Measurements from ENCODE around the gene PPP5C. TPM values are rescaled to one million over a fixed set of nuclear protein-coding genes. Genes with fewer than 3 reads are reported as not detected.
A peak's percentile ranks its signal among the peaks of the same experiment; 100 is the strongest.

The PPP5C gene
- total RNA-seq, 2 donors from 2014 or later = 73.6 to 118 TPM

DNA sequence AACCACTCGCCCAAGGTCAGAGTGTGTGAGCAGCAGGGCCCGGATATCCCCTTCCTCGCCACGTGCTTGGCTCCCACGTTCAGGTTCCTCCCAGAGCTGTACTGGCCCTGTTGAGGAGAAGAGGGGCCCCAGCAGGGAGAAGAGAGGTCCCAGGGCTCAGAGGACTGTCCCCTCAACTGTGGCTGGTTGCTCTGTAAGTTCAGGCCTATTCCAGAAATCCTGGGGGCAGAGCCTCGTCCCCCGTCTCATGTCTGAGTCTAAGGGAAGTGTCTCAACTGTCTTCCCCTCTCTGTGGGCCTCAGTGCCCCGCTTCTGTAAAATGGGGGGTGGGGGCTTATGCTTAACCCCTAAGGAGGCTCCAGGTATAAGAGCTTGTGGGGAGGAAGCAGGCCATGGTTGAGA is 3.9 kb downstream of the PPP5C start:
- H3K9me3 Mint-ChIP-seq = peaks cover 0 to 6% of the 10 kb centered on the region in 2 donors
- DNase-seq (ENCODE audit: low spot score in 2 of 2) (peak in 1 of 2 donors; percentile 31), ATAC-seq (peak in 1 of 2 donors; percentile 15)
- H3K36me3 Mint-ChIP-seq = peaks cover 14 to 27% of the 10 kb centered on the region in 2 donors
- peak overlapping the region; percentile 95 to 96 for H3K27ac Mint-ChIP-seq

DNA sequence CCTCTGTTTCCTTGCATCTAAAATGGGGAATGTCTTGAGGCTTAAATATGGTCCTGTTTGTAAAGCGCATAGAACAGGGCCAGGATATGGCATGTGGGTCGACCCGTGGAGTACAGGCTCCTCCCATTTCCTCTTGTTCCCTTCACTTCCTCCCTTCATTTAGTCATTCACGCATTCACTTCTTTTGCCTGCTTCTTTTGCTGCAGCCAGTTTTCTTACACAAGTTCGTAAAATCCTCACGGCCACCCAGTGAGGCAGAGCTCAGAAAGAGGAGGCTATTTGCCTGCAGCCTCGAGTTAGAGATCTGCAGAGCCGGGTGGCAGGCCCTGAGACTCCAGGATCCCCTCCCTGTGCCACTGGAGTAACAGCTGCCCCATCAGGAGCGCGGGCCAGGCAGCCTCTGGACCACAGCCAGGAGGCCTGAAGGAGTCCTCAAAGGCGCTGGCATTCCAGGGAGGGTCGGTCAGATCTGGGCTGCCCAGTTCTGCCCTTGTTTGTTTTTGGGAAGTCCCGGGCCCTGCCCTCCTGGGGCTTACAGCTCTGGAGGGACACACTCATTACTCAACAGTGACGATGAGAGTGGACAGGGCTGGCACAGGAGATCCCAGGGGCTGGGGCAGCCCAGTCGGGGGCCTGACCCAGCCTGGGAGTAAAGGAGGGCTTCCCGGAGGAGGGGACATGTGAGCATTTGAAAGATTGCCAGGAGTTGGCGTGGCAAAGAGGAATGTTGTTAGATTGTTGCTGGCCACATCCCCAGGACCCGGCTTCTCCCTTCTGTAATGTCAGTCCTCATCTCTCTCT is 4.6 kb downstream of the PPP5C start:
- Mint-ChIP-seq H3K36me3 (peaks cover 14 to 29% of the 10 kb centered on the region in 2 donors), H3K27ac (peak overlapping the region; percentile 94 to 96), H3K9me3 (peaks cover 0 to 6% of the 10 kb centered on the region in 2 donors)
- ATAC-seq = peak in 1 of 2 donors; percentile 15
- no peak for DNase-seq (ENCODE audit: low spot score in 2 of 2)

DNA sequence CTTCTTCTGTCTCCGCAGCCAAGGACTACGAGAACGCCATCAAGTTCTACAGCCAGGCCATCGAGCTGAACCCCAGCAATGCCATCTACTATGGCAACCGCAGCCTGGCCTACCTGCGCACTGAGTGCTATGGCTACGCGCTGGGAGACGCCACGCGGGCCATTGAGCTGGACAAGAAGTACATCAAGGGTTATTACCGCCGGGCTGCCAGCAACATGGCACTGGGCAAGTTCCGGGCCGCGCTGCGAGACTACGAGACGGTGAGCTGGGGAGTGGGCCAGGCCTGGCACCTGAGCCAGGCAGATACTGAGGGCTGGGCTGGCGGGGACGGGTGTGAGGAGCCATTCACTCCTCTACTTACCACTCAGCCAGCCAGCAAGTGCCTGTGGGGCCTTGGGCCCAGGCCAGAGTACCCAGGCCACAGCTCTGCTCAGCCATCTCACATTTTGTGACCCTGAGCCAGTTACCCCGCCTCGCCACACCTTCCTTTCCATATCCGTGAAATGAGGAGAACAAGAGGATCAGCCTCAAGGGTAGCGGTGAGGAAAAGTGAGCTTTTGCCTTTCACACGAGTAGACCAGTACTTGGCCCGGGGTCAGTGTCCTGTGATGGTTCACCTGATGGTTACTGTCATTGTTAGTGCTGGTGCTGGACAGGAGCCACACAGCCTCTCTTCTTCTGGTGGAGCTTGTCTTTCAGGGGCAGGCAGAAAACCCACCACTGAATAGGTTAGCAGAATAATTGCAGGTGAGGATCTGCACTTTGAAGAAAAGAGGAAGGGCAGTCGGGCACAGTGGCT is 7.0 kb downstream of the PPP5C start:
- peaks cover 6 to 20% of the 10 kb centered on the region in 2 donors for H3K36me3 Mint-ChIP-seq

DNA sequence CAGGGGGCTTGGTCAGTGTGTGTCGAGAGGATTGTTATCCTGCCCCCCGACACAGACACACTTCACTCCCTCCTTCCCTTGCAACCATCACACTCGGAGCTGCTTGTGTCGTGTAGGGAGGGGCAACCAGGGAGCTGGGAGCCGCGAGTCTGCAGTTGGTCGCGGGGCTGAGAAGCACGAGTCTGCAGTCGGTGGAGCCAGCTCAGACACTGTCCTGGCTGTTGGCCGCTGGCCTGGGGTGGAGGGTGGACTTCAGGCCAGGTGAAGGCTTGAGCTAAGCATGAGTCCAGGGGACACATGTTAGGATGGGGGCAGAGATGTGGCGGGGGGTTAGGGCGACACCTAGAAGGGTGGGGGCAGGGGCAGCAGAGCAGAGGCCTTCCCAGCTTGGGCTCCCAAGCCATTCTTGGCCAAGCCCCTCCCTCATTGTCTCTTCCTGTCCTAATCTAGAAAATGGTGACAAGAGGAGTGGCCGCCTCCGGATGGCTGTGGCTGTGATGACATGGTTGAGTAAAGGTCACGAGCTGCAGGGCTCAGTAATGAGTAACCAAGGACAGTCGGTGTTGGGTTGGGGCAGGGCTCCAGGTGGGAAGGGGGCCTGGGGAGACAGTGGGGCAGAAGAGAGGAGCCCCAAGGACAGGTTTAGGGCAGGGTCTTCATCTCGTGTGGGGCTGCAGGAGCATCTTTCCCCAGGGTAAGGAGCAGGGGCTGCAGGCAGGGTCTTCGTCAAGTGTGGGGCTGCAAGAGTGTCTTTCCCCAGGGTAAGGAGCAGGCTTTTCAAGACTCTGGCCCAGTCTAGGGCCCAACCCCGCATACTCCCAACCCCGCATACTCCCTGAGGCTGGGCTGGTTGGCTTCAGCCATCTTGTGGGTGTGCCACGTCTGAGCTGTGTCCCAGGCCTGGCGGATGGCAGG is 8.6 kb downstream of the PPP5C start:
- ATAC-seq = peak; percentile 52 to 84
- Mint-ChIP-seq H3K27ac (peak overlapping the region; percentile 45 to 75), H3K9me3 (no peaks in the 10 kb centered on the region), H3K36me3 (peaks cover 6 to 14% of the 10 kb centered on the region in 2 donors)
- no peak for DNase-seq (ENCODE audit: low spot score in 2 of 2)

More for the DNA sequence above, 7.0 kb downstream of the PPP5C start:
- ATAC-seq (no peak), DNase-seq (ENCODE audit: low spot score in 2 of 2) (no peak)
- H3K9me3 Mint-ChIP-seq = no peaks in the 10 kb centered on the region
- peak overlapping the region in 1 of 2 donors; percentile 75 for H3K27ac Mint-ChIP-seq

DNA sequence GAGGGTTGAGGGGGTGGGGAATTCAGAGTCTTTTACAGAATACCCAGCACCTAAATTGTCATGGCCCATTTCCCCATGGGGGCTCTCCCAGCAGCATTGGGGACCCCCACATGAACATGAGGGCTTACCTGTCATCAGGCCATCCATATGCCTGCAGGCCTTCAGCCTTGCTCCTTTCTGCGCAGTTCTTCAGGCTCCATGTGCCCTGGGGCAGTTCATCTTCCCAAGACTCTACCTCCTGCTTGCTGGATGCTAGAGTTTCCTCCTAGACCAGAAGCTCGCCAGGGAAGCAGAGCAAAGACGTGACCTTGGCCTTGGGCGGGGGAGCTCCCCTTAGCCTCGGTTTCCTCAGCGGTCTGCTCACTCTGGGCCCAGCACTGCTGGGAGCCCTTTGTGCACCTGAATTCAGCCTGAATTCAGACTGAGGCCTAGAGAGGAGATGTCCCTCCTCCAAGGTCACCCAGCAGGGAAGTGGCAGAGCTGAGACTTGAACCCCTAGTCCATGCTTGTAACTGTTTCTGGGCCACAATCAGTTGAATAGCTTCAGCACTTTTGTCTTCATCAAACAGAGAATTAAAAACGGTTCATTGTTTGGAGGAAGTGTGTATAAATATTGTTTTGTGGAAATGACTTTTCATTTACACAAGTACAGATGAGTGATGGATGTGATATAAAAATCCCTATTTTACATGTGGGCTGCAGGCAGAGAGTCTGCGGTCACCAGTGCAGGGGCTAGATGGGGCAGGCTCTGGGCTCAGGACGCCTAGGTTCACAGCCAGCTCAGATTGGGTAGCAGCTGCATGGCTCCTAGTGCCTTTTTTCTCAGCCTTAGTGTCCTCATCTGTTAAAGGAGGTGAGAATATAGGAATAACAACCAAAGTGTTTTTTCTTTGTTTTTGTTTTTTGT is 9.5 kb downstream of the PPP5C start:
- Mint-ChIP-seq H3K27ac (peak overlapping the region in 1 of 2 donors; percentile 75), H3K9me3 (no peaks in the 10 kb centered on the region), H3K36me3 (peaks cover 6 to 14% of the 10 kb centered on the region in 2 donors)
- ATAC-seq (no peak), DNase-seq (ENCODE audit: low spot score in 2 of 2) (peak in 1 of 2 donors; percentile 16)

DNA sequence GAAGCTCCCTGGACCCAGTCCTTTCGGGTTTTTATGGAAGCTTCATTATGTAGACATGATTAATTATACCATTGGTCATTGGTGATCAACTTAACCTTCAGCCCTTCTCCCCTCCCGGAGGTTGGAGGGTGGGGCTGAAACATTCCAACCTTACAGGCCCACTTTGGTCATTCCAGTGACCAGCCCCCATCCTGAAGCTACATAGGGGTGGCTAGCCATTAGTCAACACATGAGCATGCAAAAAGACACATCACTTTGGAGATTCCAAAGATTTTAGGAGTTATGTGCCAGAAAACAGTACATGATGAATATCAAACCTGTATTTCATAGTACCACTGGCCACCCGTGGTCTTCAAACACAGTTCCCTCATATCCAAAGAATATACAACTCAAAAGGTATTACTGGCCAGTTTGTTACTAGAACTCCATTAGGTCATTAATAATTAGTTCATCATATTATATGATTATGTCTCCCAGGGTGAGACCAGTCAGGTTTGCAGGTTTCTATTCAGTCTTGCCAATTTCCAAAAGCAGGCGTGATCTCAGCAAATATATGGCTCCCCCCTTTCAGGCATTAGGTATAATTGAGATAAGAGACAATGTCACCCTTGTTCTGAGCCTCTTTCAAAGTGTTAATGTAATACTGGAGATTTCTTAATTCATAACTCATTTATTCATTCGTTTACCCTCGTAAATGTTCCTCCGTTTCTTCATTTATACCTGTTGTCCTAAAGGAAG is 11.1 kb downstream of the PPP5C start:
- DNase-seq (ENCODE audit: low spot score in 2 of 2) = peak in 1 of 2 donors; percentile 1
- no peak for ATAC-seq
- peaks cover 6 to 14% of the 10 kb centered on the region in 2 donors for H3K36me3 Mint-ChIP-seq
- H3K27ac Mint-ChIP-seq = no peak overlapping the region
- H3K9me3 Mint-ChIP-seq = no peaks in the 10 kb centered on the region

DNA sequence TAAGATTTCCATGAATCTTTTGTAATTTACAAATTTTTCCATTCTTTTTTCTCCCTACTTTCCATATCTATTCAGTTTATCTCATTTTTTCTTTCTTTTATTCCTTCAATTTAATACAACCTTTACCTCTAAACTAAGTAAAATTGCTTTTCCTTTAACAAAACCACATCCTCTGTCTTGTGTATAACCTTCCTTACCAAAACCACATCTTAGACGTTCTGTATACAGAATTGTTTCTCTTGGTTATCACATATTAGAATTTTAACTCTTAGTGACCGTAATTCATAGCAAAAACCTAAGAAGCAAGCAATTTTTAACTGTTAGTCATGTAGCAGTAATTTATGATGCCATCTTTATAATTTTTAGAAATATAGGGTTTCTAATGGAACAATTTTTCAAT is 15.0 kb downstream of the PPP5C start:
- Mint-ChIP-seq H3K36me3 (peaks cover 5 to 12% of the 10 kb centered on the region in 2 donors), H3K27ac (no peak overlapping the region), H3K9me3 (no peaks in the 10 kb centered on the region)
- DNase-seq (ENCODE audit: low spot score in 2 of 2) = no peak
- ATAC-seq = no peak

DNA sequence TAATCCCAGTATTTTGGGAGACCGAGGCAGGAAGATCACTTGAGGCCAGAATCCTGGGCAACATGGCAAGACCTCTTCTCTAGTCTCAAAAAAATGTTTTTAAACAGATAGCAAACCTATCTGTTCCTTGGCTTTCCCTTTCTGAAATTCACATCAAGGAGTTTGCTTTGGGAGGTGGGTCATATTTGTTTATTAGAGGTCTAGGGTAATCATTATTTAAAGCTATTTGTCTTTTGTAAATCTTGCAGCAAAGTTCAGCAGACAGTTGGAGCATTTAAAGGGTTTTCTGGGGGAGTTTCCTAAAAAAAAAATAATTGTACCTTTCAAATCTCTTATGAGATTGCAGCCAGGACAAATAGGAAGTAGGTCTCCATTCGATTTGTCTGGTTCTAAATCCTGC is 17.5 kb downstream of the PPP5C start:
- H3K27ac Mint-ChIP-seq = no peak overlapping the region
- peaks cover 5 to 7% of the 10 kb centered on the region in 2 donors for H3K36me3 Mint-ChIP-seq
- no peak for DNase-seq (ENCODE audit: low spot score in 2 of 2)

DNA sequence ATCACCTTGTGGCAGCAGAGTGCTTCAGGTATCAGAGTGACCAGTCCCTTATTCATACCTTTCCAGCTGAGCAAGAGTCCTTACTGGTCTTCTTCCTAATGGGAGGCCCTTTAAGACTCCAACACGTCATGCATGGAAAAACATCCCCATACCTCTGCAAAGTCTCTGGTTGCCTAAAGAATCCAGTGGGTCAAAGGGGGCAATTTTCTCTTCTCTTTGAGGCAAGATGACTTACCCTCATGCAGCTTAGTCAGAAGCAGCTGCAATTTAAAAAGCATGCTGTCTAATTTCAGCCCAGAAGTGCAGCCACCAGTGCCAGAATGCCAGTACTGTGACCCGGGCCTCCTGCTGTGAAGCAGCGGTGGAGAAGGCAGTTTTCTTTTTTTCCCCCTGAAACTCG is 18.7 kb downstream of the PPP5C start:
- H3K27ac Mint-ChIP-seq = peak overlapping the region in 1 of 2 donors; percentile 44
- H3K9me3 Mint-ChIP-seq = no peaks in the 10 kb centered on the region
- ATAC-seq (no peak), DNase-seq (ENCODE audit: low spot score in 2 of 2) (peak in 1 of 2 donors; percentile 37)
- peaks cover 5 to 7% of the 10 kb centered on the region in 2 donors for H3K36me3 Mint-ChIP-seq

More for the DNA sequence above, 17.5 kb downstream of the PPP5C start:
- no peak for ATAC-seq
- no peaks in the 10 kb centered on the region for H3K9me3 Mint-ChIP-seq

DNA sequence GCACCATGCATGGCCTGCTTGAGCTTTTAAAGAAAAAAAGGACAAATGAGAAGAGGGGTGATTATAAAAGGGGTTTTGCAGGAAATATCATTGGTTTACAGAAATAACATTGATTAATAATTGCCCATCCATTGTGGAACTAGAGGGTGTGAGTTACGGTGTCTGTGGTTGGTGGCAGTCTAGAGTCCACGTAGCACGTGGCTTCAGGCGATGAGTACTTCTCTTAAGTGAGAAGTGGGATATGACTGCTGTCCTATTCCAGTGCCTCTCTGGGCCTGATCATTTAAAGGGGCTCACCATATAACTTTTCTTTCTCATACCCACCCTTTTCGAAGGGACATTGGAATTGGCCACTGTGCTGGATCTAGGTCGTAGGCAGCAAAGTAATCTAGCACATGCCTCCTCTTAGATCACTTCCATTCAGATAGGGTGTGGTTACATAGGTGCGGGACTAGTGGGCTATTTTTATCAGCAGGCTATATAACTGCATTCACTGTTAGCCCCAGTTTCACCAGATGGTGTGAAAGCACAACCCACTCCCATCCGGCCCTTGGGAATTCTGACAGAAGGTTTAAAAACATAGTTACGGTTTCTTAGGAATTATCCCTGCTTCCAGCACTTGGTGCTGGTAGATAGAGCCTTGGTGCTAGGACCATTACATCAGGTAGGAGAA is 19.9 kb downstream of the PPP5C start:
- Mint-ChIP-seq H3K36me3 (peaks cover 5 to 7% of the 10 kb centered on the region in 2 donors), H3K27ac (peak overlapping the region in 1 of 2 donors; percentile 44), H3K9me3 (no peaks in the 10 kb centered on the region)
- ATAC-seq (no peak), DNase-seq (ENCODE audit: low spot score in 2 of 2) (no peak)

DNA sequence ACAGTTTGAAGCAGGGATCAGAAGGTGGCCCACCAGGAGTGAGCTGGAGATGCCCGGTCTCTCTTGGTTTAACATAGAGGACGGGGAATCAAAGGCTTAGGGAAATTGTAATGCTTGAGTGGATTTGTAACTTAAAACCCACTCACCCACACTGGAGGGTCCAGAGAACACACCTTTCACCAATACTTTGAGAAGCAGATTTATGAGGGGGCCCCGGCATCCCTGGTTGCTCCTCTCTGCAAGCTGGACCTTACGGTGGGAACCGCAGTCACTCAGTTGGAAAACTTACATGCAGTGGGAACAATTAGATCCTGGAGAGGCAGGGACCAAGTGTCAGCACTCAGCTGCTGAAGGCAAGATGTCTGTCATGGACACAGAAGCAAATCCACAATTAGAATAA is 20.5 kb downstream of the PPP5C start:
- peaks cover 5 to 7% of the 10 kb centered on the region in 2 donors for H3K36me3 Mint-ChIP-seq
- ATAC-seq = no peak

DNA sequence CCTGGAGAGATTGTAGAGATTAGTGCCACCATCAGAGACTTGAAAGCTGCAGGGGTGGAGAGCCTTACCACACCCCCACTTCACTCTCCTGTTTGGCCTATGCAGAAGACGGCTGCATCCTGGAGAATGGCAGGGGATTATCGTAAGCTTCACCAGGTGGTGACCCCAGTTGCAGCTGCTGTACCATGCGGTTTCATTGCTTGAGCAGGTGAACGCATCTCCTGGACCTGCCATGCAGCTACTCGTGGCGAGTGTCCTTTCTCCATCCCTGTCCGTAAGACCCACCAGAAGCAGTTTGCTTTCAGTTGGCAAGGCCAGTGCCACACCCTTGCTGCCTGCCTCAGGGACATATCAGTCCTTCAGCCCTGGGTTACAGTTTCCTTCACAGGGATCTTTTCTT is 21.2 kb downstream of the PPP5C start:
- H3K36me3 Mint-ChIP-seq = peaks cover 5 to 7% of the 10 kb centered on the region in 2 donors

More for the DNA sequence above, 20.5 kb downstream of the PPP5C start:
- peak overlapping the region in 1 of 2 donors; percentile 29 for H3K27ac Mint-ChIP-seq
- DNase-seq (ENCODE audit: low spot score in 2 of 2) = peak in 1 of 2 donors; percentile 11
- H3K9me3 Mint-ChIP-seq = no peaks in the 10 kb centered on the region

DNA sequence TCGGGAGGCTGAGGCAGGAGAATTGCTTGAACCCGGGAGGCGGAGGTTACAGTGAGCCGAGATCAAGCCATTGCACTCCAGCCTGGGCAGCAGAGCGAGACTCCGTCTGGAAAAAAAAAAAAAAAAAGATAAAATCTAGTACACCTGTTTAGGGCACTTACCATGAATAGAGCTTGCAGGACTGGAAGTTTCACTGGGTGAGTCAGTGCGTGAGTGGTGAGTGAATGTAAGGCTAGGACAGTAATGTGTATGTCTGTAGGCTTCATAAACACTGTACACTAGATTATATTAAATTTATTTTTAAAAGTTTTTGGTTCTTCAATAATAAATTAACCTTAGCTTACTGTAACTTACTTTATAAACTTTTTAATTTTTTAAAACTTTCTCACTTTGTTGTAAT is 22.9 kb downstream of the PPP5C start:
- DNase-seq (ENCODE audit: low spot score in 2 of 2) = peak in 1 of 2 donors; percentile 14
- ATAC-seq = peak; percentile 72 to 80
- Mint-ChIP-seq H3K9me3 (no peaks in the 10 kb centered on the region), H3K36me3 (no peaks in the 10 kb centered on the region), H3K27ac (no peak overlapping the region)

More for the DNA sequence above, 21.2 kb downstream of the PPP5C start:
- ATAC-seq = no peak
- Mint-ChIP-seq H3K9me3 (no peaks in the 10 kb centered on the region), H3K27ac (no peak overlapping the region)
- peak in 1 of 2 donors; percentile 23 for DNase-seq (ENCODE audit: low spot score in 2 of 2)

DNA sequence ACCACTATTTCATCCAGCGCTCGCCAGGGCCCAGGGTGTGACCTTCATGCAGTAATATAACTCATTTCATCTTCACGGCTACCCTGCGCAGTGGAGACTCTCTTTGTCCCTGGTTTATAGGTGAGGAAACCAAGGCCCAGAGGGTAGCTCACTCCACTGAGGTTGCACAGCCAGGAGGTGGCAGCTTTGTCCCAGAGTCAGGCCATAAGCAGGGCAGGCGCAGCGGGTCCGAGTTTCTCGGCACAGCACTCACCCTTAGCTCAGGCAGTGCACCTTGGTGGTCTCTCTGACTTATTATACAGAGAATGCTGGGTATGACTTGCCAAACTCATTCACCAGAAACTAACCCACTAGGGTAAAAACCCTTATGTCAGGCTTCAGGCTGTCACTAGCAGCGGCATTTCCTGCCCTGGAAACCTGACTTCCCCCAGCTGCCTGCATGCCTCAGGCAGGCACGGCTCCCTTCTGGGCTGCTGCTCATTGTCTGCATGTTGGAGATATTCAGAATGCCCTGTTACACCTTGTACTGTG is 24.5 kb downstream of the PPP5C start:
- Mint-ChIP-seq H3K27ac (peak overlapping the region; percentile 24 to 74), H3K9me3 (no peaks in the 10 kb centered on the region), H3K36me3 (no peaks in the 10 kb centered on the region)
- DNase-seq (ENCODE audit: low spot score in 2 of 2) (peak in 1 of 2 donors; percentile 35), ATAC-seq (peak; percentile 26 to 58)

All from activated naive CD4-positive, alpha-beta T cell treated with anti-CD3 and anti-CD28 coated beads, Interleukin-2, amount 50 U/mL, for 72 hours (primary cell).